BJ (cell line): ENCODE data around the gene ELL. TPM values are rescaled to one million over a fixed set of nuclear protein-coding genes. Genes with fewer than 3 reads are reported as not detected.

Source experiments
- CTCF ChIA-PET: fragments of 350-600 bp; formaldehyde crosslinking; extraction: SDS; loops from one replicate; lab custom pipeline; 2021; ENCODE audit warnings: antibody characterized with exemption, inconsistent platforms; lab: Yijun Ruan, JAX
- POLR2A ChIA-PET: fragments of 300-600 bp; sonication (Branson Sonifier 250); formaldehyde crosslinking; extraction: SDS; loops from one replicate; lab custom pipeline; 2021; ENCODE audit warnings: antibody characterized with exemption; lab: Charles Lee
- DNase-seq: peaks from one replicate; pipeline ENCODE4 v3.0.0-alpha.2; 2011; ENCODE audit warnings: low read depth
- H3K27me3 ChIP-seq: 2 replicates; pipeline ENCODE4 v1.6.0; 2011; ENCODE audit warnings: low read length; ENCODE audit not compliant: control insufficient read depth, insufficient read depth
- H3K36me3 ChIP-seq: 2 replicates; pipeline ENCODE4 v1.5.1; 2011; ENCODE audit warnings: low read length; ENCODE audit not compliant: control insufficient read depth, insufficient read depth
- H3K4me3 ChIP-seq: 2 replicates; pipeline ENCODE4 v1.5.1; 2011; ENCODE audit warnings: low read depth, mild to moderate bottlenecking, control low read depth, low read length
- CTCF ChIP-seq: IDR thresholded peaks from 2 replicates; pipeline ENCODE4 v1.5.1; 2011; ENCODE audit warnings: low read depth, mild to moderate bottlenecking, control low read depth, inconsistent platforms, low read length, moderate library complexity; ENCODE audit not compliant: insufficient read depth
- polyA plus RNA-seq: library from polyadenylated mRNA; depleted of rRNA; stranded (reverse); fragments of >200 nt; gene quantifications from 2 replicates; pipeline ENCODE4 v1.2.3, GENCODE V29; 2011

The ELL gene
- polyA plus RNA-seq, 1 experiment: 10.2 TPM

GRCh38 chr19:18517606-18518005, 4.3 kb downstream of the ELL start:
- no peaks in the 10 kb centered on the region for H3K27me3 ChIP-seq
- no peak for TF ChIP-seq CTCF
- no peak for DNase-seq
- no peak overlapping the region for H3K4me3 ChIP-seq
- POLR2A ChIA-PET: no interaction called here
- H3K36me3 ChIP-seq: peaks cover 11% of the 10 kb centered on the region
- CTCF ChIA-PET: interaction anchor here (1.3 to 3.9 kb wide), 2 partner anchors 10 to 48 kb away, joined by 3 to 13 read pairs; no protein-coding TSS in a partner anchor

GRCh38 chr19:18515959-18516358, 5.9 kb downstream of the ELL start:
- CTCF ChIA-PET: interaction anchor here (2.5 kb wide), 1 partner anchor 14 kb away, joined by 8 read pairs; no protein-coding TSS in a partner anchor
- no peak for DNase-seq
- H3K4me3 ChIP-seq: no peak overlapping the region
- no peak for TF ChIP-seq CTCF
- H3K36me3 ChIP-seq: peaks cover 11% of the 10 kb centered on the region
- H3K27me3 ChIP-seq: no peaks in the 10 kb centered on the region
- POLR2A ChIA-PET: no interaction called here

GRCh38 chr19:18514800-18515682, 6.8 kb downstream of the ELL start:
- POLR2A ChIA-PET: no interaction called here
- CTCF ChIA-PET: interaction anchor here (2.5 kb wide), 1 partner anchor 13 kb away, joined by 8 read pairs; no protein-coding TSS in a partner anchor

GRCh38 chr19:18513868-18514267, 8.0 kb downstream of the ELL start:
- Histone ChIP-seq H3K4me3 (no peak overlapping the region), H3K27me3 (no peaks in the 10 kb centered on the region), H3K36me3 (peaks cover 11% of the 10 kb centered on the region)
- ChIA-PET CTCF (interaction anchor here (0.8 to 1.9 kb wide), 2 partner anchors 25 to 47 kb away, joined by 3 to 4 read pairs; no protein-coding TSS in a partner anchor), POLR2A (interaction anchor here (0.6 to 0.7 kb wide), 2 partner anchors 32 to 334 kb away, joined by 3 to 10 read pairs; no protein-coding TSS in a partner anchor)
- TF ChIP-seq CTCF: no peak
- no peak for DNase-seq

More at GRCh38 chr19:18514800-18515682, 6.8 kb downstream of the ELL start:
- H3K4me3 ChIP-seq: no peak overlapping the region
- no peaks in the 10 kb centered on the region for H3K27me3 ChIP-seq
- TF ChIP-seq CTCF: no peak
- DNase-seq: no peak
- peaks cover 11% of the 10 kb centered on the region for H3K36me3 ChIP-seq

GRCh38 chr19:18510216-18510615, 11.7 kb downstream of the ELL start:
- no peak for TF ChIP-seq CTCF
- Histone ChIP-seq H3K27me3 (no peaks in the 10 kb centered on the region), H3K4me3 (no peak overlapping the region), H3K36me3 (peaks cover 8% of the 10 kb centered on the region)
- POLR2A ChIA-PET: no interaction called here
- no peak for DNase-seq
- CTCF ChIA-PET: interaction anchor here (1.4 kb wide), 1 partner anchor 10 kb away, joined by 6 read pairs; no protein-coding TSS in a partner anchor
